Ishikawa (cell line): ENCODE data around the gene BARD1.
A peak's percentile ranks its signal among the peaks of the same experiment; 100 is the strongest.

Source experiments
- CEBPB ChIP-seq: IDR thresholded peaks from 2 replicates; pipeline ENCODE4 v1.6.1; 2012
- CREB1 ChIP-seq: IDR thresholded peaks from 2 replicates; pipeline ENCODE4 v1.6.1; 2012; ENCODE audit warnings: low read depth
- EGR1 ChIP-seq: IDR thresholded peaks from 2 replicates; pipeline ENCODE4 v1.6.1; 2012
- EP300 ChIP-seq: IDR thresholded peaks from 2 replicates; pipeline ENCODE4 v1.6.1; 2012; ENCODE audit warnings: borderline replicate concordance
- FOXM1 ChIP-seq: IDR thresholded peaks from 2 replicates; pipeline ENCODE4 v1.6.1; 2012; ENCODE audit warnings: low read depth, borderline replicate concordance
- MAX ChIP-seq: IDR thresholded peaks from 2 replicates; pipeline ENCODE4 v1.6.1; 2012
- NFIC ChIP-seq: IDR thresholded peaks from 2 replicates; pipeline ENCODE4 v1.6.1; 2012
- RAD21 ChIP-seq: IDR thresholded peaks from 2 replicates; pipeline ENCODE4 v1.6.1; 2012; ENCODE audit warnings: low read depth
- REST ChIP-seq: IDR thresholded peaks from 2 replicates; pipeline ENCODE4 v1.6.1; 2012; ENCODE audit warnings: low read depth, mild to moderate bottlenecking
- TAF1 ChIP-seq: IDR thresholded peaks from 2 replicates; pipeline ENCODE4 v1.6.1; 2012; ENCODE audit warnings: low read depth, mild to moderate bottlenecking
- TCF12 ChIP-seq: IDR thresholded peaks from 2 replicates; pipeline ENCODE4 v1.6.1; 2012; ENCODE audit warnings: low read depth
- TEAD4 ChIP-seq: IDR thresholded peaks from 2 replicates; pipeline ENCODE4 v1.6.1; 2012
- USF1 ChIP-seq: IDR thresholded peaks from 2 replicates; pipeline ENCODE4 v1.6.1; 2012
- YY1 ChIP-seq: IDR thresholded peaks from 2 replicates; pipeline ENCODE4 v1.6.1; 2012; ENCODE audit warnings: low read depth
- ZBTB7A ChIP-seq: IDR thresholded peaks from 2 replicates; pipeline ENCODE4 v1.6.1; 2012; ENCODE audit warnings: low read depth

Gene BARD1

GRCh38 chr2:214742119-214742518 lies 67.4 kb downstream of the BARD1 start:
- no peak for TF ChIP-seq NFIC

- TF ChIP-seq CEBPB, result no peak
- no peak for TF ChIP-seq EGR1
- no peak for TF ChIP-seq NFIC
- no peak for TF ChIP-seq MAX
- TF ChIP-seq TEAD4, result no peak
- TF ChIP-seq CREB1, result no peak
- TF ChIP-seq TCF12, result no peak
- no peak for TF ChIP-seq ZBTB7A
- TF ChIP-seq USF1, result no peak
- TF ChIP-seq FOXM1, result no peak
- TF ChIP-seq EP300, result no peak
These were observed 68.6 kb downstream of the BARD1 start for GRCh38 chr2:214740867-214741395.

- no peak for TF ChIP-seq TAF1
- no peak for TF ChIP-seq CEBPB
- no peak for TF ChIP-seq REST
- TF ChIP-seq RAD21, result no peak
- no peak for TF ChIP-seq ZBTB7A
- no peak for TF ChIP-seq YY1
- TF ChIP-seq USF1, result no peak
- TF ChIP-seq FOXM1, result no peak
These were observed 72.3 kb downstream of the BARD1 start for GRCh38 chr2:214737188-214737587.

- TF ChIP-seq EP300, result no peak
- TF ChIP-seq CEBPB, result no peak
- TF ChIP-seq NFIC, result peak; percentile 26
- no peak for TF ChIP-seq CREB1
- no peak for TF ChIP-seq REST
- TF ChIP-seq EGR1, result no peak
These were observed 78.6 kb downstream of the BARD1 start for GRCh38 chr2:214730800-214731407.

- TF ChIP-seq REST, result no peak
- TF ChIP-seq CEBPB, result no peak
- no peak for TF ChIP-seq ZBTB7A
- no peak for TF ChIP-seq RAD21
- TF ChIP-seq YY1, result no peak
- TF ChIP-seq EGR1, result no peak
- TF ChIP-seq FOXM1, result no peak
- no peak for TF ChIP-seq CREB1
- TF ChIP-seq TEAD4, result no peak
- no peak for TF ChIP-seq TCF12
- TF ChIP-seq NFIC, result no peak
- TF ChIP-seq EP300, result no peak
- TF ChIP-seq MAX, result no peak
- no peak for TF ChIP-seq TAF1
- TF ChIP-seq USF1, result no peak
These were observed 79.2 kb downstream of the BARD1 start for GRCh38 chr2:214730248-214730647.
